NCI-H526 (cell line): ENCODE data around the gene SNCA.
A peak's percentile ranks its signal among the peaks of the same experiment; 100 is the strongest.

Experiments
- DNase-seq, 2 experiments: peaks; one replicate each; lab custom pipeline; 2025; lab: John Stamatoyannopoulos, UW

Gene SNCA

GRCh38 chr4:89704651-89705395 lies 132.1 kb downstream of the SNCA start:
- no peak for DNase-seq

- DNase-seq = no peak
Observed at GRCh38 chr4:89703829-89704590, 133.0 kb downstream of the SNCA start.

GRCh38 chr4:89700766-89701423 lies 136.1 kb downstream of the SNCA start:
- no peak for DNase-seq

- DNase-seq = no peak
Observed at GRCh38 chr4:89685690-89686089, 151.3 kb downstream of the SNCA start.

DNA sequence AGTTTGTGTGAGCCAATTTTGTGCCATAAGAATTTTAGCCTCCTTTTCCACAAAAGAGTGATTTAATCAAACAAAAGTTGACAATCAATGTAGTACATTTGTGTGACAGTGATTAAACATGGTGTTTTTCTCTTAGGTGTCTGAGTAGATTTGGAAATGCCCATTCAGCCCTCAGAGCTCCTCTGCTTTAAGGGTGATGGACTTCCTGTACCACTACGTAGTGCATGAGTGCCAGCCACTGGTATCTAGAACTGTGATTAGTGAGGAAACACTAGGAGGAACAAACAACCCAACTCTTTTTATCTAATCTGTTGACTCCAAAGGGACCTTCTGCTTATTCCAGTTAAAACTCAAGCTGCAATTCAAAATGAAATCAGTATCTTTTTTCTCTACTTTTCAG lies 151.7 kb downstream of the SNCA start:
- no peak for DNase-seq

GRCh38 chr4:89684536-89684935 lies 152.4 kb downstream of the SNCA start:
- no peak for DNase-seq

- peak in 1 of 2 experiments; percentile 5 for DNase-seq
Observed at GRCh38 chr4:89682808-89683207, 154.2 kb downstream of the SNCA start.

GRCh38 chr4:89681671-89682070 lies 155.3 kb downstream of the SNCA start:
- DNase-seq = no peak

DNA sequence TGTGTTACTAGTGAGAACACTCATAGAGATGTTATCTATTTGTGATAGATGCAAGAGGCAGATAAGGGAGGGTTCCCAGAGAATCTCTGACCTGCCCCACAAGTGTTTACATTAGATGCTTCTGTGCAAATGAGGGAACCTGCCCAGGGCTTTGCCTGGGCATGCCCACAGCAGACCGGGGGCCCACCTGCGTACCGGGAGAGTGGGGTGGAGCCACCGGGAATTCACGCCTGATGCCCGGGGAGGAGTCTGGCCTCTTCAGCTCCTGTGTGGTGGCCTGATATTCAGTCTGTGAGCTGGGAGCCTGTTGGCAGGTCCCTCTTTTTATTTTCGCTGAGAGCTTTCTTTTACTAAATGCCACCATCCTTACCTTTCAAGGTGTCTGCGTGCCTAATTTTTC lies 155.7 kb downstream of the SNCA start:
- DNase-seq = peak; percentile 71 to 90

GRCh38 chr4:89674876-89675459 lies 162.0 kb downstream of the SNCA start:
- DNase-seq = no peak
